Panc1 (cell line): ENCODE measurements around the gene XYLT1. TPM values are rescaled to one million over a fixed set of nuclear protein-coding genes. Genes with fewer than 3 reads are reported as not detected.

Experiments
- ATAC-seq: fragments of 200-7000 bp; cut with Tn5 transposase; 2 replicates; pipeline ENCODE4 v1.9.1; 2020; ENCODE audit warnings: mild to moderate bottlenecking, moderate library complexity
- BruUV-seq: library from RNA; stranded (reverse); fragments of 400-500 nt; replicated peaks from 2 replicates; lab custom pipeline; 2021; lab: Mats Ljungman, UMichigan
- CTCF ChIA-PET: fragments of 300-600 bp; sonication (Branson Sonifier 250); formaldehyde crosslinking; loops from one replicate; lab custom pipeline; 2022; ENCODE audit warnings: antibody characterized with exemption; lab: Charles Lee
- POLR2A ChIA-PET: fragments of 300-600 bp; sonication (Branson Sonifier 250); formaldehyde crosslinking; loops from one replicate; lab custom pipeline; 2022; ENCODE audit warnings: antibody characterized with exemption; lab: Charles Lee
- DNase-seq: peaks from one replicate; pipeline ENCODE4 v3.0.0-alpha.2; 2010; ENCODE audit warnings: low read depth, low spot score
- H3K27ac ChIP-seq: 2 replicates; pipeline ENCODE4 v1.5.1; 2011; ENCODE audit warnings: mild to moderate bottlenecking, low read length, inconsistent platforms
- H3K27me3 ChIP-seq: fragments of 200-500 bp; sonication (Bioruptor generic); 2 replicates; pipeline ENCODE4 v1.6.0; 2014; ENCODE audit warnings: low read length, inconsistent platforms; ENCODE audit not compliant: control insufficient read depth, insufficient read depth
- H3K36me3 ChIP-seq: fragments of 200-500 bp; sonication (Bioruptor generic); 2 replicates; pipeline ENCODE4 v1.5.1; 2014; ENCODE audit warnings: inconsistent platforms, mild to moderate bottlenecking, low read length, moderate library complexity; ENCODE audit not compliant: control insufficient read depth, insufficient read depth
- H3K4me1 ChIP-seq: 2 replicates; pipeline ENCODE4 v1.5.1; 2011; ENCODE audit warnings: inconsistent platforms, mild to moderate bottlenecking, low read length, moderate library complexity; ENCODE audit not compliant: control insufficient read depth, insufficient read depth
- H3K4me3 ChIP-seq, 2 experiments: 2 replicates each; pipeline ENCODE4 v1.5.1; 2011 to 2012; ENCODE audit warnings: low read depth in 2 of 2, low read length in 2 of 2, mild to moderate bottlenecking in 2 of 2, inconsistent platforms in 1 of 2, moderate library complexity in 1 of 2
- H3K9me3 ChIP-seq: fragments of 200-500 bp; sonication (Bioruptor generic); 2 replicates; pipeline ENCODE4 v1.5.1; 2014; ENCODE audit warnings: low read depth, mild to moderate bottlenecking, inconsistent platforms, low read length, moderate library complexity; ENCODE audit not compliant: control insufficient read depth, insufficient read depth
- POLR2AphosphoS5 ChIP-seq: IDR thresholded peaks from 2 replicates; pipeline ENCODE4 v1.6.1; 2012; ENCODE audit warnings: mild to moderate bottlenecking, low read depth, low read length, moderate library complexity
- SIN3A ChIP-seq: IDR thresholded peaks from 2 replicates; pipeline ENCODE4 v1.6.1; 2012; ENCODE audit warnings: low read depth, mild to moderate bottlenecking, low read length, moderate library complexity, borderline replicate concordance; ENCODE audit not compliant: insufficient read depth
- TCF7L2 ChIP-seq: IDR thresholded peaks from 2 replicates; pipeline ENCODE4 v1.6.1; 2011; ENCODE audit warnings: mild to moderate bottlenecking, low read depth, low read length, inconsistent platforms
- in situ Hi-C: cut with HindIII; loops from 2 replicates; pipeline ENCODE4 v1.10.0; 2016; ENCODE audit warnings: low sequenced_read_pairs, low pct_unique_long_range_greater_than_20kb
- intact Hi-C: fragments of 100-400 bp; cut with micrococcal nuclease; formaldehyde crosslinking; loops from one replicate; pipeline ENCODE4 v1.10.0; 2022; ENCODE audit not compliant: unreplicated experiment
- total RNA-seq: library from RNA; stranded (reverse); gene quantifications from one replicate; pipeline ENCODE4 v1.2.1, GENCODE V29; 2021; ENCODE audit not compliant: unreplicated experiment
- TF ChIP-seq, protein P1 (sequence below): fragments of 450-650 bp; IDR thresholded peaks from 2 replicates; pipeline ENCODE4 v1.5.1; 2017; ENCODE audit warnings: mild to moderate bottlenecking
- TF ChIP-seq, protein P2 (sequence below), 2 experiments: IDR thresholded peaks; 2 replicates each; pipeline ENCODE4 v1.6.1; 2011 to 2012; ENCODE audit warnings: low read depth in 2 of 2, control low read depth in 1 of 2, low read length in 1 of 2, mild to moderate bottlenecking in 1 of 2, moderate library complexity in 1 of 2; ENCODE audit not compliant: insufficient read depth in 1 of 2

XYLT1 gene
- total RNA-seq, 1 experiment from 2014 or later: 0.62 TPM

GRCh38 chr16:17519101-17519955 is 48.6 kb upstream of the XYLT1 start:
- no peaks in the 10 kb centered on the region for H3K36me3 ChIP-seq
- ChIA-PET POLR2A (no interaction called here), CTCF (no interaction called here)
- intact Hi-C loops (no loop called here), in situ Hi-C loops (no loop called here)
- no peaks in the 10 kb centered on the region for H3K4me1 ChIP-seq
- H3K27ac ChIP-seq: no peak overlapping the region
- H3K27me3 ChIP-seq: peaks cover 20% of the 10 kb centered on the region
- DNase-seq (no peak), ATAC-seq (no peak)
- no TSS peak for BruUV-seq
- H3K9me3 ChIP-seq: no peaks in the 10 kb centered on the region
- no peak overlapping the region for H3K4me3 ChIP-seq
- TF ChIP-seq, protein P1, sequence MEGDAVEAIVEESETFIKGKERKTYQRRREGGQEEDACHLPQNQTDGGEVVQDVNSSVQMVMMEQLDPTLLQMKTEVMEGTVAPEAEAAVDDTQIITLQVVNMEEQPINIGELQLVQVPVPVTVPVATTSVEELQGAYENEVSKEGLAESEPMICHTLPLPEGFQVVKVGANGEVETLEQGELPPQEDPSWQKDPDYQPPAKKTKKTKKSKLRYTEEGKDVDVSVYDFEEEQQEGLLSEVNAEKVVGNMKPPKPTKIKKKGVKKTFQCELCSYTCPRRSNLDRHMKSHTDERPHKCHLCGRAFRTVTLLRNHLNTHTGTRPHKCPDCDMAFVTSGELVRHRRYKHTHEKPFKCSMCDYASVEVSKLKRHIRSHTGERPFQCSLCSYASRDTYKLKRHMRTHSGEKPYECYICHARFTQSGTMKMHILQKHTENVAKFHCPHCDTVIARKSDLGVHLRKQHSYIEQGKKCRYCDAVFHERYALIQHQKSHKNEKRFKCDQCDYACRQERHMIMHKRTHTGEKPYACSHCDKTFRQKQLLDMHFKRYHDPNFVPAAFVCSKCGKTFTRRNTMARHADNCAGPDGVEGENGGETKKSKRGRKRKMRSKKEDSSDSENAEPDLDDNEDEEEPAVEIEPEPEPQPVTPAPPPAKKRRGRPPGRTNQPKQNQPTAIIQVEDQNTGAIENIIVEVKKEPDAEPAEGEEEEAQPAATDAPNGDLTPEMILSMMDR: no peak
- TF ChIP-seq SIN3A (no peak), POLR2AphosphoS5 (no peak), TCF7L2 (no peak)
- TF ChIP-seq, protein P2, sequence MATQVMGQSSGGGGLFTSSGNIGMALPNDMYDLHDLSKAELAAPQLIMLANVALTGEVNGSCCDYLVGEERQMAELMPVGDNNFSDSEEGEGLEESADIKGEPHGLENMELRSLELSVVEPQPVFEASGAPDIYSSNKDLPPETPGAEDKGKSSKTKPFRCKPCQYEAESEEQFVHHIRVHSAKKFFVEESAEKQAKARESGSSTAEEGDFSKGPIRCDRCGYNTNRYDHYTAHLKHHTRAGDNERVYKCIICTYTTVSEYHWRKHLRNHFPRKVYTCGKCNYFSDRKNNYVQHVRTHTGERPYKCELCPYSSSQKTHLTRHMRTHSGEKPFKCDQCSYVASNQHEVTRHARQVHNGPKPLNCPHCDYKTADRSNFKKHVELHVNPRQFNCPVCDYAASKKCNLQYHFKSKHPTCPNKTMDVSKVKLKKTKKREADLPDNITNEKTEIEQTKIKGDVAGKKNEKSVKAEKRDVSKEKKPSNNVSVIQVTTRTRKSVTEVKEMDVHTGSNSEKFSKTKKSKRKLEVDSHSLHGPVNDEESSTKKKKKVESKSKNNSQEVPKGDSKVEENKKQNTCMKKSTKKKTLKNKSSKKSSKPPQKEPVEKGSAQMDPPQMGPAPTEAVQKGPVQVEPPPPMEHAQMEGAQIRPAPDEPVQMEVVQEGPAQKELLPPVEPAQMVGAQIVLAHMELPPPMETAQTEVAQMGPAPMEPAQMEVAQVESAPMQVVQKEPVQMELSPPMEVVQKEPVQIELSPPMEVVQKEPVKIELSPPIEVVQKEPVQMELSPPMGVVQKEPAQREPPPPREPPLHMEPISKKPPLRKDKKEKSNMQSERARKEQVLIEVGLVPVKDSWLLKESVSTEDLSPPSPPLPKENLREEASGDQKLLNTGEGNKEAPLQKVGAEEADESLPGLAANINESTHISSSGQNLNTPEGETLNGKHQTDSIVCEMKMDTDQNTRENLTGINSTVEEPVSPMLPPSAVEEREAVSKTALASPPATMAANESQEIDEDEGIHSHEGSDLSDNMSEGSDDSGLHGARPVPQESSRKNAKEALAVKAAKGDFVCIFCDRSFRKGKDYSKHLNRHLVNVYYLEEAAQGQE (IDR thresholded peaks at IDR 0.05; ENCODE audit: insufficient read depth in 1 of 2, low read depth in 2 of 2, low read length in 1 of 2): no peak

GRCh38 chr16:17518441-17518840 is 47.7 kb upstream of the XYLT1 start:
- intact Hi-C loops: no loop called here
- ChIA-PET CTCF (no interaction called here), POLR2A (no interaction called here)
- Histone ChIP-seq H3K27me3 (peaks cover 15% of the 10 kb centered on the region), H3K27ac (no peak overlapping the region), H3K9me3 (no peaks in the 10 kb centered on the region), H3K36me3 (no peaks in the 10 kb centered on the region), H3K4me1 (no peaks in the 10 kb centered on the region), H3K4me3 (no peak overlapping the region)
- in situ Hi-C loops: no loop called here
- ATAC-seq (no peak), DNase-seq (no peak)
- BruUV-seq: no TSS peak
- TF ChIP-seq, protein P1: no peak
- TF ChIP-seq SIN3A (no peak), TCF7L2 (no peak), POLR2AphosphoS5 (no peak)
- TF ChIP-seq, protein P2 (IDR thresholded peaks at IDR 0.05; ENCODE audit: insufficient read depth in 1 of 2, low read depth in 2 of 2, low read length in 1 of 2): no peak
